Measurements from ENCODE around the gene NUDT19.
A peak's percentile ranks its signal among the peaks of the same experiment; 100 is the strongest.
"Not testable (repeated sequence)": the region's sequence is repeated elsewhere in the genome, so short reads cannot be mapped to it uniquely, and the experiment has no call there.

NUDT19 gene

GRCh38 chr19:32691291-32691951, at the start of gene NUDT19:
Gene NUDT19 (plus strand): TSS chr19:32691821. CDS start chr19:32691961, 140 bp downstream.
- peak; percentile 82 for DNase-seq (ENCODE audit: low spot score)

GRCh38 chr19:32642771-32643170, 48.9 kb upstream of the NUDT19 start:
- no peak for DNase-seq (ENCODE audit: low spot score)

GRCh38 chr19:32646556-32646955, 45.1 kb upstream of the NUDT19 start:
- no peak for DNase-seq (ENCODE audit: low spot score)

DNA sequence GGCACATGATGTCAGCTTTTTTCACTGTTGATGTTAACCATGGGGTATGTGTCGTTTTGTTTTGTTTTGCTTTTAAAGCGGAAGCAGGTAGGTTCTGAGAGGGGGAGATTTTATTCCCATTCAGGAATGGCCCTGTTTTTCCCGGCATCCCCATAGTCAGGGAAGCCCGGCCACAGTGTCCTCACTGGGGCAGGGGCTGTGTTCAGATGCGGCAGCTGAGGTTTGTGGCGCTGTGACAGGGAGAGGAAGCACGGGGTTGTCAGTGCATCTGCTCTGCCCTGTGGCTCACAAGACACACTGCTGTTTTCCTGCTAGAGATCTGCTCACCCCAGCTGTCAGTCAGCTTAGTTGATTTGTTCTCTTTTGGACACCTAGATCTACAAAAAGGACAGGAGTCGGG, 44.3 kb upstream of the NUDT19 start:
- no peak for DNase-seq (ENCODE audit: low spot score)

- no peak for DNase-seq (ENCODE audit: low spot score)
Measured at GRCh38 chr19:32649751-32650150, 41.9 kb upstream of the NUDT19 start.

DNA sequence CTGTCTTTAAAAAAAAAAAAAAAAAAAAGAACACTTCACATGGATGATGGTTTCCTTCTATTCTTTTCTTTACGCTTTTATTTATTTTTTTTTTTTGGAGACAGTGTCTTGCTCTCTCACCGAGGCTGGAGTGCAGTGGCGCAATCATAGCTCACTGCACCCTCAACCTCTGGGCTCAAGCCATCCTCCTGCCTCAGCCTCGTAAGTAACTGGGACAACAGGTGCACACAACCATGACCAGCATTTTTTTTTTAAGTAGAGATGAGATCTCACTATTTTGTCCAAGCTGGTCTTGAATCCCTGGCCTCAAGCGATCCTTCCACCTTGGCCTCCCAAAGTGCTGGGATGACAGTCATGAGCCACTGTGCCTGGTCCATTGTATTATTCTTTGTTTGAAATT, 41.0 kb upstream of the NUDT19 start:
- DNase-seq (ENCODE audit: low spot score) = no peak

DNA sequence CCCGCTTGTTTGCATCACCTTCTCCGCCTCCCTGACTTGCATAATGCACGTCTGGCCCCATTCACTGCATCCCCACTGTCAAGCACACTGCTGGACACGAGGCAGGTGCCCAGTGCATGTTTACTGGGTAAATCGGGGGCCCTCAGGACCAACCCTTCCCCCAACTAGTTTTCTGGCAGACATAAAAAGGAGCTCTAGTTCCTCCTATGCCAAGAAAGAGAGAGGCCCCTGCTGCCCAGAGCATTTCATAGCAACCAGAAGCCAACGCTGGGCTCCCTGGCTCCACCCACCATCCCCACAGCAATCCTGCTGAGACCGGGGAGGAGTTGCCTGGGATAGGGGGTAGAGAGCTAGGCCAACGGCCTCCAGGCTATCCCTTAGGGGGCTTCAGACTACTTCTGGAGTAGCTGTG, 39.9 kb upstream of the NUDT19 start:
- no peak for DNase-seq (ENCODE audit: low spot score)

- not testable (repeated sequence) for DNase-seq (ENCODE audit: low spot score)
Measured at GRCh38 chr19:32652331-32652730, 39.3 kb upstream of the NUDT19 start.

- no peak for DNase-seq (ENCODE audit: low spot score)
Measured at GRCh38 chr19:32652894-32653598, 38.6 kb upstream of the NUDT19 start.

DNA sequence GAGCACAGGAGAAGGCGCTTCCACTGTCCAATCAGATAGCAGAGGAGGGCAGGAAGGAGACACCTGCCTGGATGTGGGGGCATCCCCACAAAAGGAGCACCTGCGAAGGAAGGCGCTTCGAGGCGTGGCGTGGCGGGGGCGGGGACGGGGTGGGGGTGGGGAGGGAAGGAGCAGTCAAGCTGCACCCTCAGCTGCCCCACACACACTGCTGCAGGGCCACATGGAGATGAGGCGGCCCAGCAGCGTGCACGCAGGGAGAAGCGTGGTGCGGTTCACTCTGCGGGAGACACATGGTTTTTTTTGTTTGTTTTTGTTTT, 38.1 kb upstream of the NUDT19 start:
- DNase-seq (ENCODE audit: low spot score) = no peak

GRCh38 chr19:32656379-32656778, 35.2 kb upstream of the NUDT19 start:
- DNase-seq (ENCODE audit: low spot score) = not testable (repeated sequence)

DNA sequence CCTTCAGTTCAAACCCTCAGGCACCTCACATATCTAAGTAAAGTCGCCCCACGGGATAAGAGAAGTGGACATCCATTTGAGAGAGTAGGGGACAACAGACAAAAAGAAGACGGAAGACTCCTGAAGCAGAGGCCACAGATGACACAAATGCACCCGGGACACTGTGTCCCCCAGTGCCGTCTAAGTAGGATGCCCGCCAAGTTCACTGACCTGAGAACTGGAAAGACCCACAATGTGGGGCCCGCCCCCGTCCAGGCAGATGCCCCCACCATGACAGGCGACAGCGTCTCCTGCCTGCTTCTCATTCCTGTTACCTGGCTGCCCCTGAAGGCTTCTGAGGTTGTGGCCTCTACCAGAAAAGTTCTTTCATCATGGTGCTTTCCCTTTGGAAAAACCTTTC, 33.5 kb upstream of the NUDT19 start:
- DNase-seq (ENCODE audit: low spot score) = no peak

DNA sequence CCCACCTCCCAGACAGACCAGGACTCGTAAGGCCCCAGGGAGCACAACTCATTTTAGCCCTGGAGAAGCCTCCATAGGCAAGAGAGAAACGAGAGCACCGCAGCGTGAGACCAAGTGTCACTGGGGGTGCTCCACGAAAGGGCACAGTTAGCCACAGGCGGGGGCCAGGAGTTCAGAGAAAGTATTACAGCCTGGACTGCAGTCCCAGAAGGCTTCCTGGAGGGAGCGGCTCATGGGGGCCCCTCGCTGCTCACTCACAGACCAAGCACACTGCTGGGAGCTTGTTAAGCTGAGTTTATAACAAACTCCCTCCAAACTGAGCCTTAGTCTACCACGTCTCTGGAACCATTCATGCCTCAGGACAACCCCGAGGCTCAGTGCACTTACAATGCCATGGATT, 33.1 kb upstream of the NUDT19 start:
- no peak for DNase-seq (ENCODE audit: low spot score)

GRCh38 chr19:32661318-32661717, 30.3 kb upstream of the NUDT19 start:
- no peak for DNase-seq (ENCODE audit: low spot score)

GRCh38 chr19:32662186-32662585, 29.4 kb upstream of the NUDT19 start:
- no peak for DNase-seq (ENCODE audit: low spot score)

GRCh38 chr19:32666084-32666483, 25.5 kb upstream of the NUDT19 start:
- DNase-seq (ENCODE audit: low spot score) = no peak

GRCh38 chr19:32669310-32669709, 22.3 kb upstream of the NUDT19 start:
- no peak for DNase-seq (ENCODE audit: low spot score)

DNA sequence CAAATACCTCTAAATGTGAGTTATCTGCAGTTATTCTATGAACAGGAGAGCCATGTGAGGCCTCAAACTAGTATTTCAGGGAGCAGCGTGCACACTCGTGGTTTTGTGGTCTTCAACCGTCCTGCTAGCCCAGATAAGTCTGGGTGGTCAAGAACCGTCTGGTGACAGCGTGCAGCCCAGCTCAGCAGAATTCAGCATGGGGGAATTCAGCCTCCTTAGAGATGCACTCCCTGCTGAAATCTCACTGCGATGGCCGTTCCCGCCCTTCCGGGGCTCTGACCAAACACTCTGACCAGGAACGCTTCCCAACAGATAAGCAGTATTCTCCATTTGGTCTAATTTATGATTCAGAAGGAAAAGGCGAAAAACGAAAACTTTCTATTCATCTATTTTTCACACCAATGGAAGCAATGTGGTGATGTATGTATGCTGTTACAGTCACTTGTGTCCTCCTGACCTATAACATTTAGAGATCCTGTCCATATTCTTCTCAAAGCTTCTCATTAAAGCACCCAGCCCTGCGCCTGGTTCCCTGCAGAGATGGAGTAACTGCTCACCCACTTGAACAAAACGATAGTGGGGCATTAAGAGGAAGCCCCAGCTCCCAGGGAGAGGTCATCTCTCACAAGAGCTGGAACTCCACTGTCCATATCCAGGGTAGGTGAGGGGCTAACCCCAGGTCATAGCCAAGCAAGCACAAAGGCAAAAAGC, 19.6 kb upstream of the NUDT19 start:
- no peak for DNase-seq (ENCODE audit: low spot score)

DNA sequence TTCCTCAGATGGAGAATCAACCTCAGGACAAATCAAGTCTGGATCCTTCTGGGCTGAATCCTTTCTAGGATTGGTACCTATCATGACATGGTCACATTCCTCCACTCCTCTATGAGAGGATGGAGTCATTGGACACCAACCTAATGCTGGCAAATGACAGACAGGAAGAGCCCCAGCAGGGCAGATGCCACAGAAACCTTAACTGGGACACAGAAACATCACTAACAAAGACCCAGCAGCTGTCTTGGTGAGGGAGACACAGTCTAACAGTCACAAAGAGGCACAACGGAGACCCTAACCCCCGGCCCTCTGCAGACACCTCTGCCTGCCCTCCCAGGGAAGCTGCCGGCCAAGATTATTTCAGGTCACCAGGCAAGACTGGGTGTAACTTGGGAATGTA, 18.8 kb upstream of the NUDT19 start:
- no peak for DNase-seq (ENCODE audit: low spot score)

DNA sequence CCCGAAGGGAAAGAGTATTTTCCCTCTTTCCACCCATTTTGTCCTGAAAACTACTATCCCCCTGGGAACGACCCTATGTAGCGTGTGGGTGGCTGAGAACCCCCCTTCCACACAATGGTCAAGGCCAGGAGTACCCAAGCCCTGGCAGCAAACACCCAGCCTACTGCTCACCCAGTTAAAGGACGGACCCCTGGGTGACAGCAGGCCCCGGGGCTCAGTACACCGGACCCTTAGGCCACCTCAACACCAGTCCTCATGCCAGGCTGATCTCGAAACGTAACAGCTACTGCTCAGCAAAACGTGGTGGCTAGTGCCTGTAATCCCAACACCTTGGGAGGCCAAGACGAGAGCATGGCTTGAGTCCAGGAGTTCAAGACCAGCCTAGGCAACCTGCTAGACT, 18.0 kb upstream of the NUDT19 start:
- no peak for DNase-seq (ENCODE audit: low spot score)

DNA sequence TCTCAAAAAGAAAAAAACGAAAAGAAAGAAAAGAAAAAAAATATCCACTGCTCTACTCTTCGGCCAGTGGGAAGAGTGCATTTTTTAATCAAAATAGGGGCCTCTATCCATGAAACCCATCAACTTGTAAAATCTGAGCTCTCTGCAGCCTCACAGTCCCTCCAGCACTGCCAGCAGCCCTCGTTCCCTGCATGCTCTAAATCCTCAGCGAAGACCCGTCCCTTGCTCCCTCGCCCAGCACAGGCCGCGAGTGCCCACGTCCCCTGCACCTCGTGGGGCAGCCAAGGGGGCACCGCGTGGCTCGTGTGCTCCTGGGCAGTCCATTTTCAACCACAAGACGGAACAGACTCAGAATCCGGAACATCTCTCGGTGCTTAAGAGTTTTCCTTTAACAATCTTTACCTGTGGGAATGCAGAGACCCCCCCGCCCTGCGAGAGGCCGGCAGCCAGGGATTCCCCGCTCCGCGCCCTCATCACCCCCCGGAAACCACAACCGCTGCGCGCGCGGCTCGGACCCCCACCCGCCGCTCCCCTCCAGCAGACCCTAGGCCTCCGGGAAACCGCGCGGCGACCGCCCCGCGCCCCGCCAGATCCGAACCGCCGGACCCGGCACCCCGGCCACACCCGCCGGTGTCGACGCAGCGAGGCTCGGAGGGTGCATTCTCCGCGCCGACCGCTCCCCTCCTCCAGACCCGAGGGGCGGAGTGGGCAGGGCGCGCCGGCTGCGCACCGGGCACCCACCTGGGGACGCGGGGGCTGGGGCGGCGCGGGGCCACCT, 17.3 kb upstream of the NUDT19 start:
- no peak for DNase-seq (ENCODE audit: low spot score)

GRCh38 chr19:32674931-32675719, 16.5 kb upstream of the NUDT19 start, which contains the start of gene ANKRD27:
Gene ANKRD27 (minus strand): TSS chr19:32675180. CDS start chr19:32659015, 16,165 bp downstream.
- peak; percentile 98 for DNase-seq (ENCODE audit: low spot score)
